ENCODE data around the gene DST.

DNA sequence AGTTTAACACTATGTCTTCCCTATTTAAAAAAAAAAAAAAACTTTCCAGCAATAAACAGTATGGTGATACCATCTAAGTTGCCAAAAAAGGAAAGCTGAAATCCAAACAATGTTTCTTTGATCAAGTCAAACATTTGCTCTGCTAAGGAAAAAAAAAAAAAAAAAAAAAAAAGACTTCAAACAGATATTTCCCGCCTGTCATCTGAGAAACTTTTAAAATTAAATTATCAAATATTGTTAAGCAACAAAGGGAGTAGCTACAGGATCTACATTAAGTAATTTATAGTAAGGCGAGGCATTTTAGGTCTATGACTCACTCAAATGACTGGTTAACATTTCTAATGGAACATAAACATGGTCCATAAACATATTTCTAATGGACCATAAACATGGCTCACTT lies 121.2 kb downstream of the DST start:
- TF ChIP-seq, protein P1, sequence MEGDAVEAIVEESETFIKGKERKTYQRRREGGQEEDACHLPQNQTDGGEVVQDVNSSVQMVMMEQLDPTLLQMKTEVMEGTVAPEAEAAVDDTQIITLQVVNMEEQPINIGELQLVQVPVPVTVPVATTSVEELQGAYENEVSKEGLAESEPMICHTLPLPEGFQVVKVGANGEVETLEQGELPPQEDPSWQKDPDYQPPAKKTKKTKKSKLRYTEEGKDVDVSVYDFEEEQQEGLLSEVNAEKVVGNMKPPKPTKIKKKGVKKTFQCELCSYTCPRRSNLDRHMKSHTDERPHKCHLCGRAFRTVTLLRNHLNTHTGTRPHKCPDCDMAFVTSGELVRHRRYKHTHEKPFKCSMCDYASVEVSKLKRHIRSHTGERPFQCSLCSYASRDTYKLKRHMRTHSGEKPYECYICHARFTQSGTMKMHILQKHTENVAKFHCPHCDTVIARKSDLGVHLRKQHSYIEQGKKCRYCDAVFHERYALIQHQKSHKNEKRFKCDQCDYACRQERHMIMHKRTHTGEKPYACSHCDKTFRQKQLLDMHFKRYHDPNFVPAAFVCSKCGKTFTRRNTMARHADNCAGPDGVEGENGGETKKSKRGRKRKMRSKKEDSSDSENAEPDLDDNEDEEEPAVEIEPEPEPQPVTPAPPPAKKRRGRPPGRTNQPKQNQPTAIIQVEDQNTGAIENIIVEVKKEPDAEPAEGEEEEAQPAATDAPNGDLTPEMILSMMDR (IDR thresholded peaks at IDR 0.05): no peak
- TF ChIP-seq POLR2A (IDR thresholded peaks at IDR 0.05; ENCODE audit: low read depth): no peak
- no peak for TF ChIP-seq POLR2AphosphoS5 (IDR thresholded peaks at IDR 0.05)
- TF ChIP-seq EP300 (IDR thresholded peaks at IDR 0.05): no peak

Data from esophagus muscularis mucosa (tissue), 4 donors.